ENCODE results near the gene WDFY3.

Gene WDFY3

GRCh38 chr4:84688605-84689004 is 277.9 kb downstream of the WDFY3 start:
- H3K4me3 ChIP-seq (ENCODE audit: insufficient read depth, low read length, poor library complexity, severe bottlenecking): no peak overlapping the region
- no peaks in the 10 kb centered on the region for H3K79me2 ChIP-seq (ENCODE audit: insufficient read depth, low read length)
- no peak overlapping the region for H3K9ac ChIP-seq (ENCODE audit: low read length)
- H4K20me1 ChIP-seq (ENCODE audit: low read depth, low read length): no peaks in the 10 kb centered on the region
- H2AFZ ChIP-seq (ENCODE audit: low read depth, low read length, severe bottlenecking): no peak overlapping the region
- no peak overlapping the region for H3K4me2 ChIP-seq (ENCODE audit: low read depth, low read length, poor library complexity, severe bottlenecking)
- TF ChIP-seq EZH2phosphoT487 (conservative IDR thresholded peaks at IDR 0.05; ENCODE audit: low read length) (no peak), CTCF (IDR thresholded peaks at IDR 0.05; ENCODE audit: insufficient read depth, low read length, poor library complexity, severe bottlenecking) (no peak)
- no peaks in the 10 kb centered on the region for H3K9me2 ChIP-seq (replicated peaks; ENCODE audit: insufficient read depth, low read length)
- no peak overlapping the region for H3K27ac ChIP-seq (ENCODE audit: low read depth, low read length)
- H3K36me3 ChIP-seq (ENCODE audit: low read length): no peaks in the 10 kb centered on the region
- no peaks in the 10 kb centered on the region for H3K9me3 ChIP-seq (ENCODE audit: insufficient read depth, low read length)
- H3F3A ChIP-seq (ENCODE audit: insufficient read depth): no peaks in the 10 kb centered on the region
- H3K27me3 ChIP-seq (ENCODE audit: low read length): no peaks in the 10 kb centered on the region

- H3F3A ChIP-seq (ENCODE audit: insufficient read depth): no peaks in the 10 kb centered on the region
- H3K4me3 ChIP-seq (ENCODE audit: insufficient read depth, low read length, poor library complexity, severe bottlenecking): no peak overlapping the region
- H2AFZ ChIP-seq (ENCODE audit: low read depth, low read length, severe bottlenecking): no peak overlapping the region
- H3K27ac ChIP-seq (ENCODE audit: low read depth, low read length): no peak overlapping the region
- no peaks in the 10 kb centered on the region for H3K36me3 ChIP-seq (ENCODE audit: low read length)
- TF ChIP-seq EZH2phosphoT487 (conservative IDR thresholded peaks at IDR 0.05; ENCODE audit: low read length) (no peak), CTCF (IDR thresholded peaks at IDR 0.05; ENCODE audit: insufficient read depth, low read length, poor library complexity, severe bottlenecking) (no peak)
- H3K4me2 ChIP-seq (ENCODE audit: low read depth, low read length, poor library complexity, severe bottlenecking): no peak overlapping the region
- H4K20me1 ChIP-seq (ENCODE audit: low read depth, low read length): no peaks in the 10 kb centered on the region
- no peak overlapping the region for H3K9ac ChIP-seq (ENCODE audit: low read length)
- no peaks in the 10 kb centered on the region for H3K79me2 ChIP-seq (ENCODE audit: insufficient read depth, low read length)
- H3K9me3 ChIP-seq (ENCODE audit: insufficient read depth, low read length): no peaks in the 10 kb centered on the region
- no peaks in the 10 kb centered on the region for H3K27me3 ChIP-seq (ENCODE audit: low read length)
- H3K9me2 ChIP-seq (replicated peaks; ENCODE audit: insufficient read depth, low read length): no peaks in the 10 kb centered on the region
Observed at GRCh38 chr4:84685105-84685504, 281.4 kb downstream of the WDFY3 start.

DNA sequence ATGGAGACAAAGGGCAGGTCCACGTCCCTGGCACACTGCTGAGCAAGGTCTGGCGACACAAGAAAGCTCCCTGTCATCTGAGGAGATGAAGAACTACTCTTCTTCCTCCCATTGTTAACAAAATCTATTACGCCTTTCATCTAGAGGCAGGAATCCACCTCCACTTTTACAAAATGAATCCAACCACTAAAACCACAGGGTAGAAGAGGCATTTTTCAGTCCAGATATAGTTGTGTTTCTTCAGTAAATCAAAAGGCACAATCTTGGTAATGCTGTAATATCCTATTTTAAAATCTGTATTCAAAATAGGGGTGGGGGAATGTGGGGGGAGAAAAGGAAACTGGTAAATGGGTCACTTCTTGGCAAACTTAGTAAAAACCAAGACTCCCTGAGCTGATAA is 282.1 kb downstream of the WDFY3 start:
- no peaks in the 10 kb centered on the region for H3K27me3 ChIP-seq (ENCODE audit: low read length)
- H3K9me3 ChIP-seq (ENCODE audit: insufficient read depth, low read length): no peaks in the 10 kb centered on the region
- H3K4me3 ChIP-seq (ENCODE audit: insufficient read depth, low read length, poor library complexity, severe bottlenecking): no peak overlapping the region
- H3K9ac ChIP-seq (ENCODE audit: low read length): no peak overlapping the region
- H3K9me2 ChIP-seq (replicated peaks; ENCODE audit: insufficient read depth, low read length): no peaks in the 10 kb centered on the region
- no peak overlapping the region for H3K27ac ChIP-seq (ENCODE audit: low read depth, low read length)
- no peaks in the 10 kb centered on the region for H3F3A ChIP-seq (ENCODE audit: insufficient read depth)
- no peaks in the 10 kb centered on the region for H3K79me2 ChIP-seq (ENCODE audit: insufficient read depth, low read length)
- no peak overlapping the region for H3K4me2 ChIP-seq (ENCODE audit: low read depth, low read length, poor library complexity, severe bottlenecking)
- TF ChIP-seq EZH2phosphoT487 (conservative IDR thresholded peaks at IDR 0.05; ENCODE audit: low read length): no peak
- TF ChIP-seq CTCF (IDR thresholded peaks at IDR 0.05; ENCODE audit: insufficient read depth, low read length, poor library complexity, severe bottlenecking): no peak
- no peak overlapping the region for H2AFZ ChIP-seq (ENCODE audit: low read depth, low read length, severe bottlenecking)
- H3K36me3 ChIP-seq (ENCODE audit: low read length): no peaks in the 10 kb centered on the region
- no peaks in the 10 kb centered on the region for H4K20me1 ChIP-seq (ENCODE audit: low read depth, low read length)

Data from SU-DHL-6 (cell line).